Glomerular visceral epithelial cell (primary cell): ENCODE measurements around the gene MERTK.
A peak's percentile ranks its signal among the peaks of the same experiment; 100 is the strongest.
"Not testable (repeated sequence)": the region's sequence is repeated elsewhere in the genome, so short reads cannot be mapped to it uniquely, and the experiment has no call there.

ENCODE experiments used
- DNase-seq: peaks from one replicate; pipeline ENCODE4 v3.0.0-alpha.2; 2016; ENCODE audit errors: extremely low spot score

MERTK gene

DNA sequence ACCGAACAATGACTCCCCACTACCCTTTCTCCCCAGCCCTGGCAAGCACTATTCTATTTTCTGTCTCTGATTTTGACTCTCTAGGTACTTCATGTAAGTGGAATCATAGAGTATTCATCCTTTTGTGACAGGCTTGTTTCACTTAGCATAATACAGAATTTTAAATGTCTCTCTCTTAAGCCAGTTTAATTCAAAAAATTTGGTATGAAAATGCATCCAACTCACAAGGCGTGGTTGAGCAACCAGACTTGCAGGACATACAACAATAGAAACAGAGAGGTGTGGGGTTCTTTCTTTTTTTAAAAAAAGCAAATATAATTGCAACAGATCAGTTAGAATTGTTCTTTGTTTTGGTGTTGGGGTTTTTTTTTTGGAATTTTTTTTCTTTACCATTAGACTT is 109.1 kb downstream of the MERTK start:
- DNase-seq, result no peak

DNA sequence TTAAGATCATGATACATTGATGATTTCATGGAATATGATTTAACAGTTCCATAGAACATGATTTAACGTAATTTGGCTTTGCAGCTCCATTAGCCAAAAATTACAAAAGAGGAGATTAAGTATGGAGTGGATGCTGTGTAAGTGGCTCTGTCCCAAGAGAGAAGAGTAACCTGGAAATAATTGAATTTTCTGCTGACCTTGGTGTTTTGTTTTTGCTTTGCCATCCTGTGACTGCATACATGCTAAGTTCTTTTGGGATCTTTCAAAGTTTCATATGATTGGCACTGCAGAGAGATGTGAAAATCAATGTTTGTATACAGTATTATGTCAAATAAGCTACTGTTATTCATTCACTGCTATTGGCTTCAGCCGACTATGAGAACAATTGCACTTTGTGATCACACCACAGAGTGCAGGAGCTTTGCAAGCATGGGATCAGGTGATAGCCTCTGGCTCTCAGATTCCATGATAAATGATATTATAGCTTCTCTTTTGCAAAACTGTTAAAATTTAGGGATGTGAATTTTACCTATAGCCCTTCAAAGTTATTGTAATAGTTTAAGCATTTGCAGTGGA is 110.6 kb downstream of the MERTK start:
- DNase-seq, result no peak

DNA sequence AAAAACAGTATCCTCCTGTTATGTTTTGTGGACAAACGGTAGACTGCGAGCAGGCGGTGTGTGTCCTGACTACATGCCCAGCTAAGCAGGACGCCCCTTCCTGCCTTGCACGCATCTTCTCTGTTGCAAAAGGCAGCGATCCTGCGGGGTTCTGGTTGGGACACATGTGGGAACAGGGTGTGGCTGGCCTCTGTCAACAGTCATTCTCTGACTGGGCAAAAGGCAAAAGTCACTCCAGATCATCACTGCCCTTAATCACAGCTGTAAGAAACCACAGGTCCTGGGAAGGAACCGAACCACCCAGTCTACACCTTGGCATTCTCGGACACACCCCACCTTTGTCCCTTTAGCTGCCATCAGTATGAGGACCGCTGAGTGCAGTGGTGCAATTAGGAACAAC is 112.3 kb downstream of the MERTK start:
- DNase-seq, result no peak

DNA sequence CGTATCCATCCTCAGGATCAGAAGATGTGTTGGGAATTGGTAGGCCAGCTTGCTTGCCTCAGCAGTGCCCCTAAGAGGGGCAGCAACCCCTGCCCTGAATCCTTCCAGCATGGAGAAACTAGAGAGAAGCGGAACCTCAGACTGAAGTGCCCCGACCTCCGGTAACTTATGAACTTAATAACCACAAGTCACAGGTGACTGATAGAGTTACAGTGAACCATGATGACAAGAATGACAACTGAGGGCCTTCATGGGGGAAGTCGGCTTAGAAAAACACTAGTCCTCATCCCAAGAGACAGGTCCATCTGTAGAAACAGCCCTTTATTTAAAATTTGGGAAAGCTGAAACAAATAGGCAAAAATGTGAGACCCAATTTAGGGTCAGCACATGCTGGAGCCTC is 114.1 kb downstream of the MERTK start:
- DNase-seq, result no peak

DNA sequence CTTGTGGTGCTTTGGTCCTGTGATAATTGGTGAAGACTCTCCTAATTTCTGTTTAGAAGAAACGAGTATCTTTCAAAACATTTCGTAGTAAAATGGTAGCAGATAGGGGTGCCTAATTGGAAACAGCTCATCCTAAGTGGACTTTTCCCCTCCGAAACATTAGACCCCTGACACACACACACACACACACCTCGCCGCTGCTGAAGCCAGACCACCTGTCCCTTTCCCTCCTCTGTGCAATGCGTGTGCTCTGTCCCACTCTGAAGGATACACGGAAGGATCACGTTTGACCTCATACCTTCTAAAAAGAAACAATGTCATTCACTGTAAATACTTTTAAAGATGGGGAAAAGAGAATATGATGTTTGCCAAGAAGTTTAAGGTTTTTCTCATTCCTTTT is 120.4 kb downstream of the MERTK start:
- DNase-seq, result no peak

DNA sequence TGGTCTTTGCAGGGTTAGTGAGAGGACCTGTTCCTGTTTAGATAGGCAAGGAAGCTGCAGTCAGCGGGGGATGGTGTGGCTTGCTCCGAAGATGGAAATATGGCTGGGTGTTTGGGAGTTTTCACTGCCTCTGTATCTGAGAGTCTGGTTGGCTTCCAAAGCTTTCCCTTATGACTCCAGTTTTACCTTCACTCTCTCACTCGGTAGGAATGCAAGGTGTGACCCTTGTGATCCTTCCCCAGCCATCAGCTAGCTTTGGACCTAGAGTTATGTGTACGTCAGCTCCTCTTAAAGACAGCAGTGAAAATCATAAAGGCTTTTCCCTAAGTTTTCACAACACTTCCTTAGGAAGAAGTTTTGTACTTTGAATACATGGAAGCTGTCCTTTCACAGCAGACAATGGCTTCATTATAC is 121.2 kb downstream of the MERTK start:
- no peak for DNase-seq

DNA sequence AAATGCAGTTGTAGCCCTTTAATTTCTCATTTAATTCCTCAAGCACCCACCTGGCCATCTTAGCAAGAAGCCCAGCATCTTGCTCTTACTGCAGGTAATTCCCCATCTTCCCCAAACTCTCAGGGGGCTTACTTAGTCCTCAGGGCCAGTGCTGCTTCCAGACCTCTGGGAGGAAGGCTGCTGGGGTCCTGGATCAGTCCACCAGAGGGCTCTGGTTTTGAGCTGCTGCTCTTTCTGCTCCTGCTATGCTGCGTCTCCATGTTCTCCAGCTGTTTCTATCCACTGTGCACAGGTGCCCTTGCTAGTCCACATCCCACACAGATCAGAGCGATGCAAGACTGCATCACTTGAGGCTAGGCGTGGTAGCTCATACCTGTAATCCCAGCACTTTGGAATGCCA is 122.2 kb downstream of the MERTK start:
- no peak for DNase-seq

DNA sequence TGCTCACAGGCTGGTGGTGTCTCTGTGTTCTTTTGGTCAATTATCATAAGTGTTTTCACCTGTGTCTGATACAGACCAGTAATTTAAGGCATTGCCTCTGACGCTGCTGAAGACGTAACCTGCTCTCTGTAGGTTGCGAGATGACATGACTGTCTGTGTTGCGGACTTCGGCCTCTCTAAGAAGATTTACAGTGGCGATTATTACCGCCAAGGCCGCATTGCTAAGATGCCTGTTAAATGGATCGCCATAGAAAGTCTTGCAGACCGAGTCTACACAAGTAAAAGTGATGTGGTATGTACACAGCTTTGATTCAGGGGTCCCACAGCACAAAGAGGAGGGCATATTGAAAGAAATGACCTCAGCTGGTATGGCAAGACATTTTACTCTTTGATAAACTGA is 122.9 kb downstream of the MERTK start:
- no peak for DNase-seq

DNA sequence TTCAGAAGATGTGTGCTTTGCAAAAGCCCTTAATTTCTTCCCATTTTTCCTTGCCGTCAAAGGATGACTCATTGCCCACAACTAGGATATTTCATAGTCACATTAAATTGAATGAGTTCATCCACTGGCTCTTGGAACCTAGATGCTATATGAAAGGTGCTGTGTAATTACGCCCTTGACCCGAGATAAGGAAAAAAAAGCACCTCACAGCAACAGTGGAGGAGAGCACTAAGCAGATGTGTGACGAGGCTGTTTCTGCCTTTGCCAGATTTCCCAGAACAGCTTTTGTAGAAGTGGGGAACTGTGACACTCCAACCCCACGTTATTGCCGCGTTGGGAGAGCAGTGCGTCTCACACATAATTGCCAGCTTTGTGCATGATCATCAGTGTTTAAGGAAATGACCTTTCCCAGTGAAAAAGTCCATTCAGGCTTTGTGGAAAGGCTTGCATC is 123.4 kb downstream of the MERTK start:
- peak; percentile 33 for DNase-seq

DNA sequence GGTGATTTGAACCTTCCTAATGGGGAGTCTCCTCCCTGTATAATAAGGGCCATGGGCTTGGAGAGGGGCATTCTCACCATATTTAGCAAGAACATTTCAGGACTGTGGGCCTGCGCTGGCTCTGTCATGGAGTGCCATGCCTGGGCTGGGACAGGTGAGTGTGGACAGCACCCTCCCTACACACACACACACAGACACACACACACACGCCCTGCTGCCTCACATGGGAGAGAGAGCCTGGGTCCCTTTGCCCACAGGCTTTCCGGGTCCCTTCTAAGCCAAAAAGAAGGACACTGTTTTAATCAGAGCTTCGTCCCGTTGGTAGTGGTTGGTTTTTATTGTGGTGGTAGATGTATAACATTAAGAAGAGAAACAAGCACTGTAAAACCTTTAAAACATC is 125.3 kb downstream of the MERTK start:
- no peak for DNase-seq

DNA sequence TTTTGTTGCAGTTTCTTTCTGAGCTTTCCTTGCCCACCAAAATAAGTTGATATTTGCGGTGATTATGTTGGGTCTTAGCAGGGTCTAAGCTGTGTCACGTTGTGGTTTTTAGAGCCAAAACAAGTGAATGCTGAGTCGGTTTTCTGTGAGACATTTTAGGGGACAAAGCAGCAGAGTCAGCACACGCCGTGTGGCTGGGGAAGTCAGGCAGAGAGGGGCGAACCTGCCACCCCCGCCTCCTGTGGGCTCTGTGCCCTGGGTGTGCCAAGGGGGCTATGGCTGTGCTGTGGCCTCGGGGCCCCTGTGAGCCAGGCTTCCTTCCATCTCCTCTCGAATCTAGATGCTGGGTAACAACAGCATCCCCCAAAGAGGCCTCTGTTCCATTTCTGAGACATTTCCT is 125.8 kb downstream of the MERTK start:
- DNase-seq, result no peak

DNA sequence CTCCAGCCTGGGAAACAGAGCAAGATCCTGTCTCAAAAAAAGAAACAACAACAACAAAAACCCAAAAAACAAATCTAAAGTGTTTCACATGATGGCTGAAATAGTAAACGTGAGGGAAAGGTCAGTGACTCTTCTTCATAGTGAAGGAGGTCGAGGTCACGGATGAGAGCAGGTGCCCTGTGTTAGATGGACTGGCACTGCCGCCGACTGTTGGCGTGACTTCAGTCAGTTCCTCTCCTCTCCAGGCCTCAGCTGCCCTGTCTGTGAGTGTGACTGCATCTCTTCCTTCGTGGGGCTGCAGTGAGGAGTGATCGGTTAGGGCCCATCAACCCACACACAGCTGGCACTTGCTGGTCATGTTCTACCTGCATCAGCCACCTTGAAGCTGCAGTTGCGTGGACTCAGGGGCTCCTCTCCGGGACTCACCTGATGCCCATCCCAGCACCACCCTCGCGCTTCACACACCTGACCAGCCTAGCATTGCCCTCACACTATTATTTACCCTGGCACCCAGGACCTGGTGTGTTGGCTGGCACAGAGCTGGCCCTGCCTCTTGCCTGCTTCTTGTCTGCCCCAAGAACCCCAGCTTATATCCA is 126.6 kb downstream of the MERTK start:
- DNase-seq, result no peak

DNA sequence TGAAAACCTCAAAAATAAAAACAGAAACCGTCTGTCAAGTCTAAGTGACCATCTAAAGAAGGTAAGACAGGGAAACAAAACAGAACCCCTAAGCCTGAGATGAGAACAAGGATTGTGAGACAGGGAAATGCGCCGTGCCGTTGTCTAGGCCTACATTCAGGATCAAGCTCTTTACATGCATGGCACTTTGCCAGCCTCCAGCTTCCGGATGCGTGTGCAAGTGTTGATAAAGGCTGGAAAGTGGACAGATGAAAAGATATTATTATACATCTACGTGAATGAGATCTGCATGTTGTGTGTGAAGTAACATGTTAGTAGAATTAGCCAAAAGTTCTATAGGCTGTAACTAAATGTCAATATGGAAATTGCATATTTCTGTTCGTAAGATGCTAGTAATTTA is 128.1 kb downstream of the MERTK start:
- DNase-seq, result no peak

DNA sequence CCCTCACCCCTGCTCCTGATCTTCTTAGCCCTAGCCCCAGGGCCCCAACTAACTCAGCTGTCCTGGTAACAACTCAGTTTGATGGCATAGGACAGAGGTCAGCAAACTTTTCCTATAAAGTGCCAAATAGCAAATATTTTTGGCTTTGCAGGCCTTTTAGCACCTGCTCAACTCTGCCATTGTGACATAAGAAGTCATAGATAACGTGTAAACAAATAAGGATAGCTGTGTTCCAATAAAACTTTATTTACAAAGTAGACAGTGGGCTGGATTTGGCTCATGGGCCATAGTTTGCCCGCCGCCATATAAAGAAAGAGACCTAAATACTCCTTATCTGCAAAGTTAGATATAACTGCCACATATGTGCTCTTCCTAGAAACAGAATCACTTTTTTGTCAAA is 129.4 kb downstream of the MERTK start:
- DNase-seq, result no peak

DNA sequence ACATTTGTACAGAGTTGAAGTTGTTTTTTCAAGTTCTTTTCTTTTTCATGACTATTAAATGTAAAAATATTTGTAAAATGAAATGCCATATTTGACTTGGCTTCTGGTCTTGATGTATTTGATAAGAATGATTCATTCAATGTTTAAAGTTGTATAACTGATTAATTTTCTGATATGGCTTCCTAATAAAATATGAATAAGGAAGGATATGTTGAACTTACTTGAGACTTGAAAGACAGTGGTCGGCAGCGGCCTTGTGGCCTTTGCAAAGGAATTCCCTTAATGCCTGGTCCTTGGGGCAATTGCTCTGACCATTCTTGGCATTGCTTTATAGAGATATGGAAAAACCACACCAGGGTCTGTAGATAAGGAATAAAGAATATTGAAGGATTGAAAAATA is 130.8 kb downstream of the MERTK start:
- no peak for DNase-seq

DNA sequence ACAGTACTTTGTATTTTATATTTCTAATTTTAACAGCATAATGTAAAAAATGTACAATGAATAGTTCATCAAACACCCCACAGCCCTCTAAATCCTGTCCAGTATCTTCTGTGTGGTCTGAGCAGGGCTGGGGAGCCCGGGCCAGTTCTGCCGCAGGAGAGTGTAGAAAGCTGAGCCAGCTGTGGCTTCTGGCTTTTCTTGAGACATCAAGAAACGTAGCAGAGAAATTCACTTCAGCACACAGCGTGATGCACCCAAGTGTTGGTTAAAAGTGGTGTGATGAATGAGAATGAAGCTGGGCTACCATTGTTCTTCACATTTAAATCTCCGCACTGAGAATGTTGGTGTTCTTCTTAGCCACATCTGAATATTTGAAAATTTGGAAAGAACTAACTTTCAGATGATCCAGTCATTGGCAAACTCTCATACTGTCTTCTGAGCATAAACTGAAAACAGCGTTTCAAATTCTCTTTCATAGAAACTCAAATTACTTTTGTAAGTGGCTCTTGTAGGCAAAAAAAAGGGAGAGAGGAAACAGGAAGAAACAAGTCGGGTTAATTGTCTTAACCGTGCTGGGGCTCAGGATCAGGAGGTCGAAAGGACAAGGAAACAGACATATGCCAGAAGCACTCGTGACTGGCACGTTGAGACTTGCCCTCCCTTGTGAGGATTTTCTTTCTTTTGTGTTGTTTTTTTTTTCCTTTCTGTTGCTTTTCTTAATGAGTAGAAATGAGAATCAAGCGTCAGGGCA is 133.2 kb downstream of the MERTK start:
- no peak for DNase-seq

DNA sequence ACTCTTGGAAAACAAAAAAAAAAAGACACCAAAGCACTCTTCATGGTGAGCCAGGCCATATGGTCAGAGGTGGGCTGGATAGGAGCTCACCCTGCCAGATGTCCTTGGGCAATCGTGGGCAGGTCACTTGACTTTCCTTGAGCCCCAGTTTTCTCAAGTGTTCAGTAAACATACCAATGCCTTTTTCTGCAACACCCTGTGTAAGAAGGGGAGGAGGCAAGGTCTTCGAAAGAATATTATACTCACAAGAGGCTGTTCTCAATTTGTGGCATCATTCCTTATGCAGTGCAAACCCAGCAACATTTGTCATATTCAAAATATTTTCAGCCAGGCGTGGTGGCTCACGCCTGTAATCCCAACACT is 133.8 kb downstream of the MERTK start:
- no peak for DNase-seq

DNA sequence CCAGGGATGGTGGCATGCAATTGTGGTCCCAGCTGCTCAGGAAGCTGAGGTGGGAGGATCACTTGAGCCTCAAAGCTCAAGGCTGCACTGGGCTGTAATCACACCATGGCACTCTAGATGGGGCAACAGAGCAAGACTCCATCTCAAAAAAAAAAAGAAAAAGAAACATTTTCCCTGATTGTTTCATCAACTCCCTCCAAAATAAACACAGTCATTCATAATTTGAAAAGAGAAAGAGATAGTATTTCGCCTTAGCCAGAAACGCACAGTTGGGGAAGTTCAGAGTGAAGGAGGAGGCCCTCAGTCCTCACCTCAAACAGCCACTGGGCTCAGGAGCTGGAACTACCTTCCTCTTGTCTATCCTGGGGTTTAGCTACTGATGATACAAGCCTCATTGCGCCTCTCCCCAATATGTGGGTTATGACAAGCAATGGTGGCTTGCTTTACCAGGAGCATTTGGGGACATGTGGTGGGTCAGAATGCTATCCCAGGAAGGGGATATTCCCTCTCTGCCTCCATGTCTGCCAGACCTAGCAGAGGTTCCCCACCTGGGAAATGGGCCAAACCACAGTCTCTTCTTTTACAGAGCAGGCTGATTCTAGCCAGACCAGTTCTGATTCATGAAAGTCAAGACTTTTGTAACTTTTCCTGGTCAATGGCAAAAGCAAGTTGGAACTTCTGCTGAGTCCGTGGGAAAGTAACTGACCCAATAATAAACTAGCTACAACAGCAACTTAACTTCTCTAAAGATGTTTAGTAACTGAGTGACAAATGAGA is 134.5 kb downstream of the MERTK start:
- DNase-seq, result peak; percentile 87

DNA sequence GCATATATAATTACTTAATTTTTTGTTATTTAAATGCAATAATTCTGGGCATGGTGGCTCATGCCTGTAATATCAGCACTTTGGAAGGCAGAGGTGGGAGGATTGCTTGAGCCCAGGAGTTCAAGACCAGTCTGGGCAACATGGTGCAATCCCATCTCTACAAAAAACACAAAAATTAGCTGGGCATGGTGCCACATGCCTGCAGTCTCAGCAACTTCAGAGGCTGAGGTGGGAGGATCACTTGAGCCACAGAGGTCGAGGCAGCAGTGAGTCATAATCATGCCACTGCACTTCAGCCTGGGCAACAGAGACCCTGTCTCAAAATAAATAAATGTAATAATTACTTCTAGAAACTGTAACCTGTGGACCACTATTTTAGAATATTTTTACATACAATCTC is 135.2 kb downstream of the MERTK start:
- DNase-seq, result peak; percentile 70

DNA sequence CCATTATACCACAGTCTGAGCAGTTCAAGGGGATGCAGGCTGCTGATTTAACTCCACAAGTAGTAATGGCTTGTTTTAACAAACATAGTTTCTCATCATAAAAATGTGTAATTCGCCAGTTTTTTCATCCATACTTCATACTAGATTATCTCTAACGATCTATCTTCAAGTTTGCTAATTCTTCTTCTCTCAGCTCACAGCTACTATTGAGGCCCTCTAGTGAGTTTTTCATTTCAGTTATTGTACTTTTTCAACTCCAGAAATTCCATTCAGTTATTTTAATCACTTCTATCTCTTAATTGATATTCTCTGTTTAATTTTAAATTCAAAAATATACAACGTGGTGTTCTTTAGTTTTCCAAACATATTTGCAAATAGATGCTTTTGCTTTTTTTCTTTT is 136.5 kb downstream of the MERTK start:
- DNase-seq, result no peak

DNA sequence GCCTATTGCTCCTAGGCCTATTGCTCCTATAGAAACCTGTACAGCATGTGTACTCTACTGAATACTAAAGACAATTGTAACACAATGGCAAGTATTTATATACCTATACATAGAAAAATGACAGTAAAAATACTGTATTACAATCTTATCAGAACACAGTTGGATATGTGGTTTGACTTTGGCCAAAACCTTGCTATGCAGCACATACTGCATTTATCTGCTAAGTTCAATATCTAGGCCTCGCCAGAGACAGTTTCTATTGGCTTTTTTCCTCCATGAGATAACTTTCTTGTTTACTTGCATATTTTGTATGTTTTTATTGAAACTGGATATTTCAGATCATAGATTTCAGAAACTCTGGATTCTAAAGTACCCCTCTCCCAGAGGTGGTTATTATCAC is 137.4 kb downstream of the MERTK start:
- no peak for DNase-seq

DNA sequence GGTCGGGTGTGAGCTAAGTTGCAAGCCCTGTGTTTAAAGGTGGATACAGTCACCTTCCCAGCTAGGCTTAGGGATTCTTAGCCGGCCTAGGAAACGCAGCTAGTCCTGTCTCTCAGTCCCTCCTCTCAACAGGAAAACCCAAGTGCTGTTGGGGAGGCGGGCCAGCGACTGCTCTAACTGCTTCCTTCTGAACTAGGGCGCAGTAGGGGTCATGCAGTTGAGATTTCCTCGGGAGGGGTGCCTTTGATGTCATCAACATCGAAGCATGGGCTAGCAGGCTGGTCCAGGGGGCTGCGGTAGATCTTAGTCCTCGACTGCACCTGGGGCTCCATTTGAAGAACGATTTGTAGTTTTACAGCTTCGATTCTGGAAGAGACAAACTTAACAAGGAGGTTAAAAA is 141.1 kb downstream of the MERTK start:
- not testable (repeated sequence) for DNase-seq

DNA sequence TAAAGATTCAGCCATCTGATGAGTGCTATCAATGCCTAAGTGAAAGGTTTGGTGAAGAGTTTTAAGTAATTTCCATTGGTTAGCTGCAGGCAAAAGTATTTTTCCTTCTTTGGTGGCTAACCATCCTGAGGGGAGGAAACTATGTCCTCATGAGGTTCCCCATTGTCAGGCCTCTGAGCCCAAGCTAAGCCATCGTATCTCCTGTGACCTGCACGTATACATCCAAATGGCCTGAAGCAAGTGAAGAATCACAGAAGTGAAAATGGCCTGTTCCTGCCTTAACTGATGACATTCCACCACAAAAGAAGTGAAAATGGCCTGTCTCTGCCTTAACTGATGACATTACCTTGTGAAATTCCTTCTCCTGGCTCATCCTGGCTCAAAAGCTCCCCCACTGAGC is 141.7 kb downstream of the MERTK start:
- DNase-seq, result not testable (repeated sequence)
